Measurements from ENCODE around the gene KCTD17. TPM values are rescaled to one million over a fixed set of nuclear protein-coding genes. Genes with fewer than 3 reads are reported as not detected.
A peak's percentile ranks its signal among the peaks of the same experiment; 100 is the strongest.

Gene KCTD17
- total RNA-seq, 1 donor from 2014 or later = 35.3 TPM

- no peaks in the 10 kb centered on the region for H3K27me3 ChIP-seq (ENCODE audit: control insufficient read depth, insufficient read depth, low read length)
- no peaks in the 10 kb centered on the region for H3K36me3 ChIP-seq (ENCODE audit: control insufficient read depth, insufficient read depth, low read length)
- H3K4me3 ChIP-seq (ENCODE audit: low read depth, low read length) = no peak overlapping the region
- TF ChIP-seq CTCF (IDR thresholded peaks at IDR 0.05; ENCODE audit: insufficient read depth, low read length, poor library complexity, severe bottlenecking) = no peak
- no peak for DNase-seq (ENCODE audit: low read depth)
These were observed 8.2 kb upstream of the KCTD17 start for GRCh38 chr22:37043209-37043827.

GRCh38 chr22:37043828-37044538 lies 7.6 kb upstream of the KCTD17 start:
- Histone ChIP-seq H3K27me3 (ENCODE audit: control insufficient read depth, insufficient read depth, low read length) (no peaks in the 10 kb centered on the region), H3K4me3 (ENCODE audit: low read depth, low read length) (no peak overlapping the region), H3K36me3 (ENCODE audit: control insufficient read depth, insufficient read depth, low read length) (no peaks in the 10 kb centered on the region)
- peak; percentile 91 for TF ChIP-seq CTCF (IDR thresholded peaks at IDR 0.05; ENCODE audit: insufficient read depth, low read length, poor library complexity, severe bottlenecking)
- no peak for DNase-seq (ENCODE audit: low read depth)

GRCh38 chr22:37044634-37045625 lies 6.6 kb upstream of the KCTD17 start:
- no peak for TF ChIP-seq CTCF (IDR thresholded peaks at IDR 0.05; ENCODE audit: insufficient read depth, low read length, poor library complexity, severe bottlenecking)
- no peaks in the 10 kb centered on the region for H3K27me3 ChIP-seq (ENCODE audit: control insufficient read depth, insufficient read depth, low read length)
- no peak for DNase-seq (ENCODE audit: low read depth)
- H3K36me3 ChIP-seq (ENCODE audit: control insufficient read depth, insufficient read depth, low read length) = no peaks in the 10 kb centered on the region
- H3K4me3 ChIP-seq (ENCODE audit: low read depth, low read length) = no peak overlapping the region

- no peak for DNase-seq (ENCODE audit: low read depth)
- Histone ChIP-seq H3K27me3 (ENCODE audit: control insufficient read depth, insufficient read depth, low read length) (no peaks in the 10 kb centered on the region), H3K36me3 (ENCODE audit: control insufficient read depth, insufficient read depth, low read length) (no peaks in the 10 kb centered on the region), H3K4me3 (ENCODE audit: low read depth, low read length) (no peak overlapping the region)
- peak; percentile 59 for TF ChIP-seq CTCF (IDR thresholded peaks at IDR 0.05; ENCODE audit: insufficient read depth, low read length, poor library complexity, severe bottlenecking)
These were observed 5.6 kb upstream of the KCTD17 start for GRCh38 chr22:37045958-37046357.

GRCh38 chr22:37046589-37046988 lies 5.0 kb upstream of the KCTD17 start:
- no peaks in the 10 kb centered on the region for H3K36me3 ChIP-seq (ENCODE audit: control insufficient read depth, insufficient read depth, low read length)
- no peak for DNase-seq (ENCODE audit: low read depth)
- no peak overlapping the region for H3K4me3 ChIP-seq (ENCODE audit: low read depth, low read length)
- no peaks in the 10 kb centered on the region for H3K27me3 ChIP-seq (ENCODE audit: control insufficient read depth, insufficient read depth, low read length)
- no peak for TF ChIP-seq CTCF (IDR thresholded peaks at IDR 0.05; ENCODE audit: insufficient read depth, low read length, poor library complexity, severe bottlenecking)
